Neutrophil (primary cell): ENCODE results near the gene ID3.
A peak's percentile ranks its signal among the peaks of the same experiment; 100 is the strongest.

ENCODE experiments used
- H3K27ac ChIP-seq: fragments of 200-600 bp; sonication (generic); 2 replicates; pipeline ENCODE4 v1.5.1; 2016; ENCODE audit warnings: mild to moderate bottlenecking, moderate library complexity
- H3K27me3 ChIP-seq: fragments of 200-600 bp; sonication (generic); 2 replicates; pipeline ENCODE4 v1.6.0; 2016; ENCODE audit warnings: mild to moderate bottlenecking
- H3K36me3 ChIP-seq: fragments of 200-600 bp; sonication (generic); 2 replicates; pipeline ENCODE4 v1.5.1; 2017
- H3K4me1 ChIP-seq, 2 experiments: fragments of 200-600 bp in 1 of 2; sonication (generic) in 1 of 2; 1 replicate in 1 of 2; 2 replicates in 1 of 2; pipeline versions ENCODE4 v1.5.1 to v1.6.1; 2013 to 2016; ENCODE audit warnings: low read depth in 1 of 2, low read length in 1 of 2, mild to moderate bottlenecking in 1 of 2, moderate library complexity in 1 of 2; ENCODE audit not compliant: control insufficient read depth in 1 of 2, insufficient read depth in 1 of 2
- H3K4me3 ChIP-seq, 2 experiments: fragments of 200-600 bp in 1 of 2; sonication (generic) in 1 of 2; 1 replicate in 1 of 2; 2 replicates in 1 of 2; pipeline ENCODE4 v1.5.1; 2013 to 2016; ENCODE audit warnings: low read depth in 1 of 2, low read length in 1 of 2, mild to moderate bottlenecking in 1 of 2, moderate library complexity in 1 of 2
- H3K9me3 ChIP-seq: fragments of 200-600 bp; sonication (generic); 2 replicates; pipeline ENCODE4 v1.5.1; 2016
- TF ChIP-seq, protein P1 (sequence below): fragments of 200-600 bp; sonication (generic); IDR thresholded peaks from 2 replicates; pipeline ENCODE4 v1.5.1; 2016; ENCODE audit warnings: antibody characterized with exemption

The ID3 gene

DNA sequence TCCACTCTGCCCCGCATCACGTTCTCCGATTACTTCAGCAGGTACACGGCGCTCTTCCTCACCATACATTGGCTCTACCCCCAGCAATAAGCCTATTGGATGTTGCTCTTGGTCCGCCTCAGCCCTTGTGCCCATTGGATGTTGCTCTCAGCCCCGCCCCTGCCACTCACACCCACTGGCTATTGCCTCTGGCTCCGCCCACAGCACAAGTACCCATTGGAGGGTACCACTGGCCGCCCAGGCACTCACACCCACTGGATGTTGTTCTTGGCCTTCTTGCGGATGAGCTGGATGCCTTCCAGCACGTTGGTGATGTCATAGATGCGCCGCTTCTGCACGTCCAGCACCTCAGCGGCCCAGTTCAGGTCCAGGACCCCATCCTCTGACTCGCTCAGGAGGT lies 37.7 kb downstream of the ID3 start:
- no peaks in the 10 kb centered on the region for H3K9me3 ChIP-seq
- H3K36me3 ChIP-seq = peaks cover 22% of the 10 kb centered on the region
- H3K27me3 ChIP-seq = no peaks in the 10 kb centered on the region
- H3K4me1 ChIP-seq = peaks cover 50 to 60% of the 10 kb centered on the region in 2 experiments
- H3K4me3 ChIP-seq = no peak overlapping the region
- peak overlapping the region; percentile 92 for H3K27ac ChIP-seq
- TF ChIP-seq, protein P1, sequence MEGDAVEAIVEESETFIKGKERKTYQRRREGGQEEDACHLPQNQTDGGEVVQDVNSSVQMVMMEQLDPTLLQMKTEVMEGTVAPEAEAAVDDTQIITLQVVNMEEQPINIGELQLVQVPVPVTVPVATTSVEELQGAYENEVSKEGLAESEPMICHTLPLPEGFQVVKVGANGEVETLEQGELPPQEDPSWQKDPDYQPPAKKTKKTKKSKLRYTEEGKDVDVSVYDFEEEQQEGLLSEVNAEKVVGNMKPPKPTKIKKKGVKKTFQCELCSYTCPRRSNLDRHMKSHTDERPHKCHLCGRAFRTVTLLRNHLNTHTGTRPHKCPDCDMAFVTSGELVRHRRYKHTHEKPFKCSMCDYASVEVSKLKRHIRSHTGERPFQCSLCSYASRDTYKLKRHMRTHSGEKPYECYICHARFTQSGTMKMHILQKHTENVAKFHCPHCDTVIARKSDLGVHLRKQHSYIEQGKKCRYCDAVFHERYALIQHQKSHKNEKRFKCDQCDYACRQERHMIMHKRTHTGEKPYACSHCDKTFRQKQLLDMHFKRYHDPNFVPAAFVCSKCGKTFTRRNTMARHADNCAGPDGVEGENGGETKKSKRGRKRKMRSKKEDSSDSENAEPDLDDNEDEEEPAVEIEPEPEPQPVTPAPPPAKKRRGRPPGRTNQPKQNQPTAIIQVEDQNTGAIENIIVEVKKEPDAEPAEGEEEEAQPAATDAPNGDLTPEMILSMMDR = no peak

DNA sequence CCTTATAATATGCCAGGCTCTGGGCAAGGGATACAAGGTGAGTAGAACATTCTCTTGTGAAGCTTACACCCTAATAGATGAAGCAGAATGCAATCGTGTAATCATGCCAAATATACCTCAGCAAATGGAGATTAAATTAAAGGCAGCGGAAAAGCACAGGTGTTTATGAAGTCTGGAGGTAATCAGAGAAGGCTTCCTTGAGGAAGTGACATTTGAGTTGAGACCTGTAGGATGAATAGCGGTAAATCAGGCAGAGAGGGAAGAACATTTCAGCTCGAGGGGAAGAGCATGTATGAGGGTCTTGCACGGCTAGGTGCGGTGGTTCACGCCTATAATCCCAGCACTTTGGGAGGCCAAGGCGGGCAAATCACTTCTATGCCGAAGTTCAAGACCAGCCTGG lies 41.7 kb downstream of the ID3 start:
- H3K36me3 ChIP-seq = peaks cover 46% of the 10 kb centered on the region
- H3K4me1 ChIP-seq = peaks cover 10 to 20% of the 10 kb centered on the region in 2 experiments
- H3K9me3 ChIP-seq = no peaks in the 10 kb centered on the region
- H3K27ac ChIP-seq = no peak overlapping the region
- no peak overlapping the region for H3K4me3 ChIP-seq
- TF ChIP-seq, protein P1 = no peak
- H3K27me3 ChIP-seq = no peaks in the 10 kb centered on the region

DNA sequence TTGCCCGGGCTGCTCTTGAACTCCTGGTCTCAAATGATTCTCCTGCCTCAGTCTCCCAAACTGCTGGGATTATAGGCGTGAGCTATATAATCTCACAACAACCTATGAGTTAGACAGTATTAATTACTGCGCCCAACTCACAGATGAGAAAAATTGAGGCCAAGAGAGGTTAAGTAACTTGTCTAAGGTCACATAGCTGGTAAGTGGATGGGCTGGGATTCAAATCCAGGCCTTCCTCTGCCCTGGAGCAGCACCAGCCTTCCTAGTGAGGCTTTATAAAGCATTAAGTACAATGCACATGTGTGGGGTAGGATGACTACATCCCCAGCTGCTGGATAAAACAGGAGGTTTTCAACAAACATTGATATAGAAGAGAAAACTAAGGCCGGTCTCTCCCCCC lies 43.4 kb downstream of the ID3 start:
- peaks cover 54% of the 10 kb centered on the region for H3K36me3 ChIP-seq
- peaks cover 0 to 4% of the 10 kb centered on the region in 2 experiments for H3K4me1 ChIP-seq
- H3K4me3 ChIP-seq = no peak overlapping the region
- no peaks in the 10 kb centered on the region for H3K27me3 ChIP-seq
- H3K9me3 ChIP-seq = no peaks in the 10 kb centered on the region
- H3K27ac ChIP-seq = no peak overlapping the region
- TF ChIP-seq, protein P1 = no peak

DNA sequence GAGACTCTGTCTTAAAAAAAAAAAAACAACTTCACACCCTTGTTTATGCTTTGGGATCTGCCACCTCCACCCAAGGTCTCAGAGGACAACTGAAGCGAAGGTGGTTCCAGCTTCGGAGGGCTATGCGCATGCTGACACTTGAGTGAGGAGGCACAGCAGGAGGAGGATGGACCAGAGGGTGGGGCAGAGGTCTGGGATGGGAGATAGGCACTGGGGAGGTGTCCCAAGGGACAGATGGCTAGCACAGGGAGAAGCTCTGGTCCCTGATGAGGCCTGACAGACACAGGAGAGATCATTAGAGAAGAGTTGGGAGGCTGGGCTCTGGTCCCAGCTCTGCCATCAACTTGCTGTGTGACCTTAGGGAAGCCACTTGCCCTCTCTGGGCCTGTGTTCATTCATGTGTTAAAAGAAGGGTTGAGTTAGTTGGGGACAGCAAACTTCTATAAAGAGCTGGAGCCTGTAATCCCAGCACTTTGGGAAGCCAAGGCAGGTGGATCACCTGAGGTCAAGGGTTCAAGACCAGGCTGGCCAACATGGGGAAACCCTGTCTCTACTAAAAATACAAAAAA lies 45.1 kb downstream of the ID3 start:
- Histone ChIP-seq H3K27me3 (no peaks in the 10 kb centered on the region), H3K4me1 (no peaks in the 10 kb centered on the region), H3K36me3 (peaks cover 67% of the 10 kb centered on the region), H3K27ac (no peak overlapping the region), H3K4me3 (no peak overlapping the region), H3K9me3 (no peaks in the 10 kb centered on the region)
- TF ChIP-seq, protein P1 = no peak

- Histone ChIP-seq H3K9me3 (no peaks in the 10 kb centered on the region), H3K27ac (no peak overlapping the region), H3K4me1 (peaks cover 4 to 15% of the 10 kb centered on the region in 2 experiments), H3K27me3 (no peaks in the 10 kb centered on the region), H3K4me3 (no peak overlapping the region), H3K36me3 (peaks cover 39% of the 10 kb centered on the region)
- TF ChIP-seq, protein P1 = no peak
These were observed 49.4 kb downstream of the ID3 start for GRCh38 chr1:23509896-23510295.
